Measurements from ENCODE around the gene ARHGEF28.

- TF ChIP-seq EZH2 (IDR thresholded peaks at IDR 0.05; ENCODE audit: borderline replicate concordance, insufficient read depth, low read depth, low read length, poor library complexity, severe bottlenecking) (no peak), CTCF (IDR thresholded peaks at IDR 0.05) (no peak)
Measured at GRCh38 chr5:73626814-73627313, 868 bp downstream of the ARHGEF28 start.

Measured in B cell (primary cell).